GM21717 (cell line): ENCODE results near the gene VPS13D.
"Not testable (repeated sequence)": the region's sequence is repeated elsewhere in the genome, so short reads cannot be mapped to it uniquely, and the experiment has no call there.

ENCODE experiments used
- ATAC-seq: cut with Tn5 transposase; IDR thresholded peaks from one replicate; pipeline ENCODE4 v1.9.1; 2021; ENCODE audit warnings: mild to moderate bottlenecking, moderate library complexity; ENCODE audit not compliant: unreplicated experiment

VPS13D gene

GRCh38 chr1:12529640-12530174 lies 299.9 kb downstream of the VPS13D start:
- no peak for ATAC-seq

- no peak for ATAC-seq
Observed at GRCh38 chr1:12530462-12531178, 300.8 kb downstream of the VPS13D start.

GRCh38 chr1:12531179-12531499 lies 301.3 kb downstream of the VPS13D start:
- ATAC-seq: no peak

GRCh38 chr1:12532405-12533315 lies 302.8 kb downstream of the VPS13D start:
- no peak for ATAC-seq

GRCh38 chr1:12536023-12536639 lies 306.3 kb downstream of the VPS13D start:
- ATAC-seq: no peak

- ATAC-seq: no peak
Observed at GRCh38 chr1:12537294-12537693, 307.5 kb downstream of the VPS13D start.

- ATAC-seq: no peak
Observed at GRCh38 chr1:12537906-12538461, 308.2 kb downstream of the VPS13D start.

- ATAC-seq: not testable (repeated sequence)
Observed at GRCh38 chr1:12538536-12538935, 308.7 kb downstream of the VPS13D start.

- no peak for ATAC-seq
Observed at GRCh38 chr1:12539320-12539704, 309.5 kb downstream of the VPS13D start.

GRCh38 chr1:12539705-12540579 lies 310.1 kb downstream of the VPS13D start:
- ATAC-seq: no peak

- no peak for ATAC-seq
Observed at GRCh38 chr1:12540580-12541273, 310.9 kb downstream of the VPS13D start.

GRCh38 chr1:12541274-12542137 lies 311.7 kb downstream of the VPS13D start:
- no peak for ATAC-seq

- no peak for ATAC-seq
Observed at GRCh38 chr1:12542138-12542465, 312.3 kb downstream of the VPS13D start.

- ATAC-seq: no peak
Observed at GRCh38 chr1:12542616-12543592, 313.1 kb downstream of the VPS13D start.

- no peak for ATAC-seq
Observed at GRCh38 chr1:12543740-12544154, 313.9 kb downstream of the VPS13D start.

- no peak for ATAC-seq
Observed at GRCh38 chr1:12544357-12544756, 314.5 kb downstream of the VPS13D start.

GRCh38 chr1:12544992-12545391 lies 315.2 kb downstream of the VPS13D start:
- no peak for ATAC-seq
